Fibroblast of villous mesenchyme (primary cell): Measurements from ENCODE around the gene TMEM63C. TPM values are rescaled to one million over a fixed set of nuclear protein-coding genes. Genes with fewer than 3 reads are reported as not detected.
A peak's percentile ranks its signal among the peaks of the same experiment; 100 is the strongest.

ENCODE experiments used
- DNase-seq: peaks from one replicate; pipeline ENCODE4 v3.0.0-alpha.2; 2010; ENCODE audit warnings: low read depth
- H3K4me3 ChIP-seq: 2 replicates; pipeline ENCODE4 v1.5.1; 2011; ENCODE audit warnings: low read depth, mild to moderate bottlenecking, low read length
- CTCF ChIP-seq: IDR thresholded peaks from 2 replicates; pipeline ENCODE4 v1.5.1; 2012; ENCODE audit warnings: low read depth, mild to moderate bottlenecking, low read length; ENCODE audit not compliant: insufficient read depth
- total RNA-seq: library from RNA; depleted of rRNA; stranded (reverse); fragments of >200 nt; gene quantifications from 2 replicates; pipeline ENCODE4 v1.2.3, GENCODE V29; 2012

TMEM63C gene
- total RNA-seq, 1 donor: under 0.01 TPM

GRCh38 chr14:77145975-77146740 lies 35.4 kb upstream of the TMEM63C start:
- no peak for DNase-seq
- no peak for TF ChIP-seq CTCF
- H3K4me3 ChIP-seq: no peak overlapping the region

- no peak overlapping the region for H3K4me3 ChIP-seq
- DNase-seq: peak; percentile 8
- no peak for TF ChIP-seq CTCF
Measured at GRCh38 chr14:77148510-77149231, 32.9 kb upstream of the TMEM63C start.

GRCh38 chr14:77151245-77151644 lies 30.4 kb upstream of the TMEM63C start:
- peak; percentile 54 for TF ChIP-seq CTCF
- H3K4me3 ChIP-seq: no peak overlapping the region
- no peak for DNase-seq

GRCh38 chr14:77151918-77152588 lies 29.5 kb upstream of the TMEM63C start:
- peak; percentile 25 for TF ChIP-seq CTCF
- peak; percentile 29 for DNase-seq

GRCh38 chr14:77153802-77154201 lies 27.8 kb upstream of the TMEM63C start:
- no peak for TF ChIP-seq CTCF
- no peak for DNase-seq
- H3K4me3 ChIP-seq: no peak overlapping the region

More at GRCh38 chr14:77151918-77152588, 29.5 kb upstream of the TMEM63C start:
- no peak overlapping the region for H3K4me3 ChIP-seq

- no peak overlapping the region for H3K4me3 ChIP-seq
- DNase-seq: no peak
- TF ChIP-seq CTCF: no peak
Measured at GRCh38 chr14:77154421-77154820, 27.2 kb upstream of the TMEM63C start.
